GM12801 (cell line): ENCODE measurements around the gene RNU1-3.
"Not testable (repeated sequence)": the region's sequence is repeated elsewhere in the genome, so short reads cannot be mapped to it uniquely, and the experiment has no call there.

ENCODE experiments used
- CTCF ChIP-seq: IDR thresholded peaks from one replicate; pipeline ENCODE4 v1.5.1; 2011; ENCODE audit warnings: control low read depth; ENCODE audit not compliant: insufficient read length; ENCODE audit errors: extremely low read depth

The RNU1-3 gene

GRCh38 chr1:16666502-16667413 is at the start of gene RNU1-3:
Gene RNU1-3 (minus strand): TSS chr1:16666948.
- TF ChIP-seq CTCF, result not testable (repeated sequence)

GRCh38 chr1:16677552-16678431 is 11.0 kb upstream of the RNU1-3 start:
- TF ChIP-seq CTCF, result no peak

GRCh38 chr1:16644193-16644481 is 22.6 kb downstream of the RNU1-3 start:
- no peak for TF ChIP-seq CTCF

- no peak for TF ChIP-seq CTCF
Measured at GRCh38 chr1:16631248-16632043, 35.3 kb downstream of the RNU1-3 start.

GRCh38 chr1:16630661-16631247 is 36.0 kb downstream of the RNU1-3 start:
- TF ChIP-seq CTCF, result no peak

GRCh38 chr1:16628361-16629111 is 38.2 kb downstream of the RNU1-3 start:
- TF ChIP-seq CTCF, result no peak
